Thymus (tissue), 11 donors: Measurements from ENCODE around the gene PNKP. TPM values are rescaled to one million over a fixed set of nuclear protein-coding genes. Genes with fewer than 3 reads are reported as not detected.

ENCODE experiments used
- DNase-seq, 9 donors: peaks; one replicate each; pipeline ENCODE4 v3.0.0-alpha.2; 2013; ENCODE audit warnings: low spot score in 9 of 9, low read depth in 6 of 9, missing footprints in 1 of 9
- H3K27ac ChIP-seq, 2 donors: one replicate each; pipeline ENCODE4 v1.5.1; 2013; ENCODE audit warnings: control low read depth in 1 of 2, low read depth in 1 of 2, low read length in 1 of 2, mild to moderate bottlenecking in 1 of 2, moderate library complexity in 1 of 2
- H3K27me3 ChIP-seq, 2 donors: one replicate each; pipeline ENCODE4 v1.5.1; 2013; ENCODE audit warnings: low read length in 1 of 2; ENCODE audit not compliant: control insufficient read depth in 2 of 2, insufficient read depth in 1 of 2
- H3K36me3 ChIP-seq, 2 donors: one replicate each; pipeline ENCODE4 v1.5.1; 2013; ENCODE audit warnings: low read length in 1 of 2, mild to moderate bottlenecking in 1 of 2, moderate library complexity in 1 of 2; ENCODE audit not compliant: control insufficient read depth in 2 of 2, insufficient read depth in 2 of 2
- H3K4me1 ChIP-seq, 2 donors: one replicate each; pipeline ENCODE4 v1.5.1; 2013; ENCODE audit warnings: low read length in 2 of 2; ENCODE audit not compliant: control insufficient read depth in 2 of 2, insufficient read depth in 2 of 2
- H3K4me3 ChIP-seq, 2 donors: one replicate each; pipeline ENCODE4 v1.5.1; 2013; ENCODE audit warnings: low read length in 2 of 2, control low read depth in 1 of 2, mild to moderate bottlenecking in 1 of 2
- H3K9me3 ChIP-seq, 2 donors: one replicate each; pipeline ENCODE4 v1.5.1; 2013; ENCODE audit warnings: low read length in 1 of 2, mild to moderate bottlenecking in 1 of 2; ENCODE audit not compliant: control insufficient read depth in 2 of 2, insufficient read depth in 1 of 2
- WGBS: extraction: QIAGEN DNeasy Blood & Tissue Kit; methylation state at CpG from one replicate; pipeline ENCODE4 v1.1.7; 2013; 5-methylcytosine and 5-hydroxymethylcytosine counted together
- polyA plus RNA-seq: library from polyadenylated mRNA; stranded (reverse); fragments of 200-250 nt; gene quantifications from one replicate; pipeline ENCODE4 v1.2.3, GENCODE V29; 2013
- total RNA-seq: library from RNA; stranded (reverse); fragments of 120-200 nt; gene quantifications from one replicate; pipeline ENCODE4 v1.2.4, GENCODE V29; 2013
- donor health status: healthy.

The PNKP gene
- total and polyA plus RNA-seq, 2 donors = 28.4 to 85.3 TPM

- Histone ChIP-seq H3K9me3 (no peaks in the 10 kb centered on the region), H3K27ac (no peak overlapping the region), H3K27me3 (no peaks in the 10 kb centered on the region), H3K36me3 (peaks cover 52 to 58% of the 10 kb centered on the region in 2 donors), H3K4me3 (no peak overlapping the region), H3K4me1 (peaks cover 0 to 11% of the 10 kb centered on the region in 2 donors)
- WGBS = 97% methylated on average over 23 of the region's 23 CpGs
- DNase-seq = no peak
Measured at GRCh38 chr19:49907745-49908446, 40.5 kb upstream of the PNKP start.

GRCh38 chr19:49906879-49907564, 39.6 kb upstream of the PNKP start:
- Histone ChIP-seq H3K27ac (no peak overlapping the region), H3K27me3 (no peaks in the 10 kb centered on the region), H3K9me3 (no peaks in the 10 kb centered on the region), H3K36me3 (peaks cover 46 to 51% of the 10 kb centered on the region in 2 donors), H3K4me3 (no peak overlapping the region), H3K4me1 (peaks cover 0 to 11% of the 10 kb centered on the region in 2 donors)
- DNase-seq = no peak
- WGBS = 94% methylated on average over 16 of the region's 16 CpGs

GRCh38 chr19:49904136-49904535, 36.8 kb upstream of the PNKP start:
- no peak for DNase-seq
- WGBS = 9% methylated on average over 6 of the region's 6 CpGs
- Histone ChIP-seq H3K9me3 (no peaks in the 10 kb centered on the region), H3K27me3 (no peaks in the 10 kb centered on the region), H3K27ac (no peak overlapping the region), H3K4me1 (no peaks in the 10 kb centered on the region), H3K4me3 (no peak overlapping the region), H3K36me3 (peaks cover 29 to 32% of the 10 kb centered on the region in 2 donors)

GRCh38 chr19:49896863-49897621, 29.7 kb upstream of the PNKP start, which contains the start of gene IL4I1:
Gene IL4I1, minus strand, starts transcription at chr19:49896887. Its CDS starts 727 bp downstream, at chr19:49896160.
- Histone ChIP-seq H3K27me3 (peaks cover 0 to 35% of the 10 kb centered on the region in 2 donors), H3K27ac (peak within 1 kb of the TSS in 1 of 2 donors; percentile 20), H3K36me3 (no peaks in the 10 kb centered on the region), H3K4me3 (no peak within 1 kb of the TSS), H3K9me3 (no peaks in the 10 kb centered on the region), H3K4me1 (peaks cover 6 to 12% of the 10 kb centered on the region in 2 donors)
- peak in 2 of 9 donors; percentile 8 to 56 for DNase-seq
- WGBS = 3% methylated on average over 20 of the region's 20 CpGs

GRCh38 chr19:49895566-49896297, 28.4 kb upstream of the PNKP start:
- Histone ChIP-seq H3K9me3 (no peaks in the 10 kb centered on the region), H3K36me3 (no peaks in the 10 kb centered on the region), H3K27me3 (peaks cover 3 to 46% of the 10 kb centered on the region in 2 donors), H3K4me3 (no peak overlapping the region), H3K4me1 (peaks cover 6 to 14% of the 10 kb centered on the region in 2 donors), H3K27ac (no peak overlapping the region)
- no peak for DNase-seq
- 86% methylated on average over 17 of the region's 17 CpGs for WGBS

- H3K4me3 ChIP-seq = no peak overlapping the region
- H3K36me3 ChIP-seq = no peaks in the 10 kb centered on the region
- H3K27me3 ChIP-seq = peaks cover 6 to 52% of the 10 kb centered on the region in 2 donors
- no peaks in the 10 kb centered on the region for H3K9me3 ChIP-seq
- DNase-seq = no peak
- no peak overlapping the region for H3K27ac ChIP-seq
- WGBS = 91% methylated on average over 17 of the region's 17 CpGs
- peaks cover 10 to 18% of the 10 kb centered on the region in 2 donors for H3K4me1 ChIP-seq
Measured at GRCh38 chr19:49894879-49895565, 27.6 kb upstream of the PNKP start.

GRCh38 chr19:49894011-49894664, 26.8 kb upstream of the PNKP start:
- Histone ChIP-seq H3K27ac (no peak overlapping the region), H3K36me3 (no peaks in the 10 kb centered on the region), H3K4me1 (peaks cover 10 to 22% of the 10 kb centered on the region in 2 donors), H3K27me3 (peaks cover 6 to 61% of the 10 kb centered on the region in 2 donors), H3K9me3 (no peaks in the 10 kb centered on the region), H3K4me3 (no peak overlapping the region)
- DNase-seq = no peak
- WGBS = 97% methylated on average over 18 of the region's 18 CpGs

GRCh38 chr19:49892716-49893115, 25.3 kb upstream of the PNKP start:
- 94% methylated on average over 1 of the region's 1 CpG for WGBS
- no peak for DNase-seq
- no peaks in the 10 kb centered on the region for H3K9me3 ChIP-seq
- no peak overlapping the region for H3K4me3 ChIP-seq
- peaks cover 10 to 22% of the 10 kb centered on the region in 2 donors for H3K4me1 ChIP-seq
- no peaks in the 10 kb centered on the region for H3K36me3 ChIP-seq
- H3K27me3 ChIP-seq = peaks cover 6 to 64% of the 10 kb centered on the region in 2 donors
- H3K27ac ChIP-seq = no peak overlapping the region
